ENCODE results near the gene DBNL. TPM values are rescaled to one million over a fixed set of nuclear protein-coding genes. Genes with fewer than 3 reads are reported as not detected.
A peak's percentile ranks its signal among the peaks of the same experiment; 100 is the strongest.

The DBNL gene
- total RNA-seq, 1 donor from 2014 or later, result 93.7 TPM

DNA sequence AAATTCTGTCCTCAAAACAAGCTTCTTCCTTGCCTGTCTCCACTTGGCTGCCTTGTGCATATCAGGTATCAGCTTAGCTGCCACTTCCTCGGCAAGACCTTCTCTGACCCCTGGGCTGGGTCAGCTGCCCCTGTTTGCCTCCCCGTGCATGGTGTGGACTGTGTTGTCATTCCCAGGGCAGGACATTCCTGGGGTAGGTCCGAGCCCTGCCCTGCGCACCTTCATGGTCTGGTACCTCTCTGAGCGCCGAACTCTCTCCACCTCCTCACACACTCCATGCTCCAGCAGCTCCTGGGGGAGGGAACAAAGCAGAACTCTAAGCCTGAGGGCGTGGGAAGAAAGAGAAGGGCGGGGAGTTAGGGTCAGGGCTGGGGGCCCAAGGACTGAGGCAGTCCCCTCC lies 34.0 kb downstream of the DBNL start:
- no peak overlapping the region for H3K4me3 ChIP-seq
- no peaks in the 10 kb centered on the region for H3K9me3 ChIP-seq
- H3K4me1 ChIP-seq, result peaks cover 11% of the 10 kb centered on the region
- H3K27ac ChIP-seq, result no peak overlapping the region
- no peaks in the 10 kb centered on the region for H3K27me3 ChIP-seq
- DNase-seq (no peak), ATAC-seq (no peak)
- intact Hi-C loops (cut with DNase I), result no loop called here
- TF ChIP-seq, protein P1, sequence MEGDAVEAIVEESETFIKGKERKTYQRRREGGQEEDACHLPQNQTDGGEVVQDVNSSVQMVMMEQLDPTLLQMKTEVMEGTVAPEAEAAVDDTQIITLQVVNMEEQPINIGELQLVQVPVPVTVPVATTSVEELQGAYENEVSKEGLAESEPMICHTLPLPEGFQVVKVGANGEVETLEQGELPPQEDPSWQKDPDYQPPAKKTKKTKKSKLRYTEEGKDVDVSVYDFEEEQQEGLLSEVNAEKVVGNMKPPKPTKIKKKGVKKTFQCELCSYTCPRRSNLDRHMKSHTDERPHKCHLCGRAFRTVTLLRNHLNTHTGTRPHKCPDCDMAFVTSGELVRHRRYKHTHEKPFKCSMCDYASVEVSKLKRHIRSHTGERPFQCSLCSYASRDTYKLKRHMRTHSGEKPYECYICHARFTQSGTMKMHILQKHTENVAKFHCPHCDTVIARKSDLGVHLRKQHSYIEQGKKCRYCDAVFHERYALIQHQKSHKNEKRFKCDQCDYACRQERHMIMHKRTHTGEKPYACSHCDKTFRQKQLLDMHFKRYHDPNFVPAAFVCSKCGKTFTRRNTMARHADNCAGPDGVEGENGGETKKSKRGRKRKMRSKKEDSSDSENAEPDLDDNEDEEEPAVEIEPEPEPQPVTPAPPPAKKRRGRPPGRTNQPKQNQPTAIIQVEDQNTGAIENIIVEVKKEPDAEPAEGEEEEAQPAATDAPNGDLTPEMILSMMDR (IDR thresholded peaks at IDR 0.05), result no peak
- peaks cover 72% of the 10 kb centered on the region for H3K36me3 ChIP-seq

DNA sequence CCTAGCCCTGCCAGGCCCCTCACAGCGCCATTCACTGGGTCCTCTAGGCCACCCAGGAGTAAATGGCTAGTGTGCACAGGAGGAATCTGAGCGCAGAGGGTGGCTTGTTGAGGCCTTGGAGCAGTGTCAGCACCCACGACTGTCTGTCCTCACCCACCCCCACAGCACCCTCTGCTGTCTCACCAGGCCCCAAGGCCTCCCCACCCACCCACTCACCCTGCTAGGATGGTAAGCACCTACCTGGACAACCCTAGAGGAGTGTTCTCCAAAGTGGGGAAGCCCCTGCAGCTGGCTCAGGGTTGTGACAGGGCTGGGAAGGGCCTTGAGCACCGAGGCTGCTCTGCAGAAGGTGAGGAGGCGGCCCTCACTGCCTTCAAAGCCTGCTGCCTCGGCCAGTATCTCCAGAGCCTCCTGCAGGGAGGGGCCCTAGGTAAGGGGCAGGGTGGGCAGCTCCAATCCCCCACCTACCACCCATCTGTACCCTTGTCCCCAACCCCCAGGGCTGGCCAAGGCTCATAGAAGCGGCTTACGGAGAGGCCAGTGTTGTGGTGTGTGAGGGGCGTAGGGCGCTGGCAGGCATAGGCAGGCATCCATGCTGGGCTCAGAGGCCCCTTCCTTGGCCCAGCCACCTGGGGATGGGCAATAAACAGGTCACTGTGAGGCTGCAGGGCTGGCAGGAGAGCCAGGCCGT lies 35.0 kb downstream of the DBNL start:
- TF ChIP-seq, protein P1 (IDR thresholded peaks at IDR 0.05), result no peak
- Histone ChIP-seq H3K27me3 (no peaks in the 10 kb centered on the region), H3K27ac (no peak overlapping the region), H3K36me3 (peaks cover 62% of the 10 kb centered on the region), H3K9me3 (no peaks in the 10 kb centered on the region), H3K4me3 (no peak overlapping the region), H3K4me1 (peaks cover 20% of the 10 kb centered on the region)
- DNase-seq, result no peak
- no peak for ATAC-seq
- intact Hi-C loops (cut with DNase I), result no loop called here

DNA sequence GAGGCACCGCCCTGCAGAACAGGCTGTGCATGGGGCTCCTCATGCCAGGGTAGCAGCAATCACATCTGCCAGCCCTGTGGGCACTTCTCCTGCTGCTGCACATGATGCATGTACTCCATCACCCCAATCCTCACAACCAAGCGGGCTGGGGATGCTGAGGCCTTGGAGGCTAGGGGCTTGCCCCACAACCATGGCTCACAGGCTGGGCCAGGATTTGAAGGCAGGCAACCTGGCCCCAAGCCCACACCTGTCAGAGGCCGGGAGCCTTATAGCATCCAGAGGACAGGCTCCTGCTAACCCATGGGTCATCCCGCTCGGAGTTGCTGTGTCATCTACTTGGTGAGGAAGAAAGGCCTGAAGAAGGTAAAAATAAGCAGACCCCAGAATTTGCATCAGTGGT lies 35.6 kb downstream of the DBNL start:
- intact Hi-C loops (cut with DNase I), result no loop called here
- H3K27me3 ChIP-seq, result no peaks in the 10 kb centered on the region
- DNase-seq (no peak), ATAC-seq (no peak)
- H3K36me3 ChIP-seq, result peaks cover 56% of the 10 kb centered on the region
- H3K27ac ChIP-seq, result no peak overlapping the region
- TF ChIP-seq, protein P1 (IDR thresholded peaks at IDR 0.05), result no peak
- H3K9me3 ChIP-seq, result no peaks in the 10 kb centered on the region
- peaks cover 20% of the 10 kb centered on the region for H3K4me1 ChIP-seq
- H3K4me3 ChIP-seq, result no peak overlapping the region

DNA sequence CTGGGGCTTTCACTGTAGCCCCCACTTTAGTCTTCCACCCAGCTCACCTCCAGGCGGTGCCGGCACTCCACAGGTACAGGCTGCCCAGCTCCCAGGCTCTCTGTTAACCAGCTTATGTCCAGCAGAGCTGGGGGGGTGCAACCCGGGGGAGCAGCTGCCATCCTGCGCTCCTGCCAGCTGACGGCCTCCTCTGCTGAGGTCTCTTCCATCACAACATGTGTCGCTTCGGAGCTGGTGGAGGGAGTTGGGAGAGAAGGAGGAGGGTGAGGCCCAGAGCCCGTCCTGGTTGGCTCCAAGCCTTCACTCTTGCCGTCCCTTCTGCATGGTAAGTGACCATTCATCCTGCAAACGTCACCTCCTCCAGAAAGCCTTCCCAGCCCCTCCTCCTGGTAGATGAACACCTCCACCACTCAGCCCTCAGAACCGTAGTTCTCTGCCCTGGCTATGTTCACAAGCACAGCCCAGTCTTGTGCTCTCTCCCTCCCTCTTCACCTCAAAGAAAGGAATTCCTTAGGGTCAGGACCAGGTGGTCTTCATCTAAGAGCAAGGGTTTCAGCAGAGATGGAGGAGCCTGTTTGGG lies 36.3 kb downstream of the DBNL start:
- intact Hi-C loops (cut with DNase I), result no loop called here
- Histone ChIP-seq H3K9me3 (no peaks in the 10 kb centered on the region), H3K27ac (no peak overlapping the region), H3K27me3 (no peaks in the 10 kb centered on the region), H3K36me3 (peaks cover 49% of the 10 kb centered on the region), H3K4me3 (peak overlapping the region; percentile 87), H3K4me1 (peaks cover 20% of the 10 kb centered on the region)
- TF ChIP-seq, protein P1 (IDR thresholded peaks at IDR 0.05), result no peak
- no peak for DNase-seq
- ATAC-seq, result no peak

DNA sequence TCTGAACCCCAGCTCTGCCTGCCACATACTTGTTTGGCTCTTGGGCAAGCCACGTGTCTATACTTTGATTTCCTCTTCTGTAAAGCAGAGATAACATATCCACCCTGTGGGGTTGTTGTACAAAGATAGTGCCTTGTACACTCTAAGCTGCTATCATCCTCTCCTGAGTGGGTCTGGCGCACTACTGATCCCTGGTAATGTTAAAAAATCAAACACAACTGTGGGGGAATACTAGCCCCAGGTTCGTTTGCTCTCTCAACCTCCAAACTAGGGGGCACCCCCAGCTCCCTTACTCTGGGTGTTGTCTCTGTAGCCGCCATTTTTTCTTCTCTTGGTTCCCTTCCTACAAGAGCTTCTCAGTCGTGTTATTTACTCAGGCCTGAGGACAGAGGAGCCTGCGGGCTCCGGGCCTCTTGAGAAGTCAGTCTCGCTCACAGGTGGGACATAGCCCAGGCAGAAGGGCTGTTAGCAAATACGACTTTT lies 36.8 kb downstream of the DBNL start:
- Histone ChIP-seq H3K4me3 (peak overlapping the region; percentile 87), H3K36me3 (peaks cover 44% of the 10 kb centered on the region), H3K27me3 (no peaks in the 10 kb centered on the region), H3K27ac (peak overlapping the region; percentile 26), H3K9me3 (no peaks in the 10 kb centered on the region), H3K4me1 (peaks cover 20% of the 10 kb centered on the region)
- TF ChIP-seq, protein P1 (IDR thresholded peaks at IDR 0.05), result no peak
- no peak for DNase-seq
- no peak for ATAC-seq
- intact Hi-C loops (cut with DNase I), result no loop called here

Measured in upper lobe of right lung (tissue), 1 donor.